ENCODE data around the gene GPR171. TPM values are rescaled to one million over a fixed set of nuclear protein-coding genes. Genes with fewer than 3 reads are reported as not detected.

The GPR171 gene
- total and polyA plus RNA-seq, 2 of the 13 experiments (the other 11 are each of a cell fraction or from before 2014, with no cell fraction given) = not detected

DNA sequence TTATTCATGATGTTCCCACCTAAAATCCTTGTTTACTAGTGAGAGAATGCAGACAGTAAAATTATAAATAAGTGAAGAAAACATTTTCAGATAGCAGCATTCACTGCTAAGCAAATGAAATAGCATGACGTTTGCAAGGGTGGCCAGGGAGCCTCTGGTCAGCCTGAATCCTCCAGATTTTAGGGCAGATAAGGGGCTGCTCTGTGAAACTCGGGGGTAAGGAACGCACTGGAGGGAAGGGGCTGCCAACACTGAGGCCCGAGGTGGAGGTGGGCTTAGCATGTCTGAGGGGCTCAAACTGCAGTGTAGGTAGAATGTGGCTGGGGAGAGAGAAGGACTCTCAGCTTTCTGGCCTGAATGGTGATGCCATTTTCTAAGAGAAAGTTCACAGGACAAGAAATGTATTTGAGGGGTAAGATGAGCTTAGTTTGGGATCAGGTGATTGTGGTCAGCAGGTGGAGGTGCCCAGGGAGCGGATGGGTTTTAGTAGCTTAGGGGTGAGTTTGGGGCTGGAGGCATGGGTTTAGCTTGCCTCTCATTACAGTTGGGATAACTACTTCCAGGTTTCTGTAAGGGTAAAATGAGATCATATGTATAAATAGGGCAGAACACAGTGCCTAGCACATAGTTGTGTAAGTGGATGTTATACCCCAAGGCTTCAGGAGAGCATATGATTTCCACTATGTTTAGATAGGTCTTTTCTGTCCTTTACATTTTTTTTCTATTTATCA, 20.5 kb downstream of the GPR171 start:
- no peaks in the 10 kb centered on the region for H3K9me3 ChIP-seq (ENCODE audit: low read length)
- peaks cover 46% of the 10 kb centered on the region for H3K4me1 ChIP-seq (ENCODE audit: insufficient read depth, low read length)
- BruUV-seq (replicated peaks) = no TSS peak
- DNase-seq (ENCODE audit: low spot score) = no peak
- WGBS (ENCODE audit: low lambda C conversion rate) = 93% methylated on average over 5 of the region's 5 CpGs
- no peak overlapping the region for H3K4me3 ChIP-seq (replicated peaks in 1 of 3; ENCODE audit: insufficient read depth in 1 of 3, low read depth in 2 of 3, low read length in 3 of 3)
- H3K27me3 ChIP-seq (ENCODE audit: control insufficient read depth in 1 of 2, insufficient read depth in 2 of 2, low read length in 2 of 2) = no peaks in the 10 kb centered on the region
- no peaks in the 10 kb centered on the region for H3K79me2 ChIP-seq (ENCODE audit: insufficient read depth, low read length)
- no peak overlapping the region for H3K9ac ChIP-seq (ENCODE audit: insufficient read depth, low read depth, low read length)
- POLR2A ChIA-PET = interaction anchor here (2.0 kb wide), 1 partner anchor 15 kb away, joined by 7 read pairs; no protein-coding TSS in a partner anchor
- H4K20me1 ChIP-seq (ENCODE audit: insufficient read depth, low read length) = no peaks in the 10 kb centered on the region
- in situ Hi-C loops (cut with HindIII; ENCODE audit: extremely low pct_ligation_motif_present, low pct_unique_long_range_greater_than_20kb) = no loop called here
- intact Hi-C loops (cut with micrococcal nuclease; ENCODE audit: unreplicated experiment) = no loop called here
- H3K36me3 ChIP-seq (replicated peaks in 1 of 2; ENCODE audit: control insufficient read depth in 1 of 2, insufficient read depth in 2 of 2, low read length in 2 of 2) = no peaks in the 10 kb centered on the region
- H2AFZ ChIP-seq (ENCODE audit: low read length) = peak overlapping the region; percentile 79
- H3K27ac ChIP-seq (ENCODE audit: extremely low read length, insufficient read depth, low read length) = no peak overlapping the region
- no peak overlapping the region for H3K4me2 ChIP-seq (ENCODE audit: low read depth, low read length)
- no peak for ATAC-seq
- FAIRE-seq = no peak
- CTCF ChIA-PET (ENCODE audit: low intra/inter-chr PET ratio, low total read pairs) = no interaction called here
- TF ChIP-seq BCL6 (CRISPR knock-in tag; IDR thresholded peaks at IDR 0.05) (no peak), ERF (CRISPR knock-in tag; IDR thresholded peaks at IDR 0.05) (no peak), PHF20 (CRISPR knock-in tag; IDR thresholded peaks at IDR 0.05) (no peak), ZNF362 (CRISPR knock-in tag; IDR thresholded peaks at IDR 0.05; ENCODE audit: borderline replicate concordance) (no peak), SP1 (IDR thresholded peaks at IDR 0.05) (no peak), SP1 (CRISPR knock-in tag; IDR thresholded peaks at IDR 0.05) (no peak)
- TF ChIP-seq, protein P1, sequence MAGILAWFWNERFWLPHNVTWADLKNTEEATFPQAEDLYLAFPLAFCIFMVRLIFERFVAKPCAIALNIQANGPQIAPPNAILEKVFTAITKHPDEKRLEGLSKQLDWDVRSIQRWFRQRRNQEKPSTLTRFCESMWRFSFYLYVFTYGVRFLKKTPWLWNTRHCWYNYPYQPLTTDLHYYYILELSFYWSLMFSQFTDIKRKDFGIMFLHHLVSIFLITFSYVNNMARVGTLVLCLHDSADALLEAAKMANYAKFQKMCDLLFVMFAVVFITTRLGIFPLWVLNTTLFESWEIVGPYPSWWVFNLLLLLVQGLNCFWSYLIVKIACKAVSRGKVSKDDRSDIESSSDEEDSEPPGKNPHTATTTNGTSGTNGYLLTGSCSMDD (CRISPR knock-in tag; IDR thresholded peaks at IDR 0.05) = no peak
- TF ChIP-seq, protein P2, sequence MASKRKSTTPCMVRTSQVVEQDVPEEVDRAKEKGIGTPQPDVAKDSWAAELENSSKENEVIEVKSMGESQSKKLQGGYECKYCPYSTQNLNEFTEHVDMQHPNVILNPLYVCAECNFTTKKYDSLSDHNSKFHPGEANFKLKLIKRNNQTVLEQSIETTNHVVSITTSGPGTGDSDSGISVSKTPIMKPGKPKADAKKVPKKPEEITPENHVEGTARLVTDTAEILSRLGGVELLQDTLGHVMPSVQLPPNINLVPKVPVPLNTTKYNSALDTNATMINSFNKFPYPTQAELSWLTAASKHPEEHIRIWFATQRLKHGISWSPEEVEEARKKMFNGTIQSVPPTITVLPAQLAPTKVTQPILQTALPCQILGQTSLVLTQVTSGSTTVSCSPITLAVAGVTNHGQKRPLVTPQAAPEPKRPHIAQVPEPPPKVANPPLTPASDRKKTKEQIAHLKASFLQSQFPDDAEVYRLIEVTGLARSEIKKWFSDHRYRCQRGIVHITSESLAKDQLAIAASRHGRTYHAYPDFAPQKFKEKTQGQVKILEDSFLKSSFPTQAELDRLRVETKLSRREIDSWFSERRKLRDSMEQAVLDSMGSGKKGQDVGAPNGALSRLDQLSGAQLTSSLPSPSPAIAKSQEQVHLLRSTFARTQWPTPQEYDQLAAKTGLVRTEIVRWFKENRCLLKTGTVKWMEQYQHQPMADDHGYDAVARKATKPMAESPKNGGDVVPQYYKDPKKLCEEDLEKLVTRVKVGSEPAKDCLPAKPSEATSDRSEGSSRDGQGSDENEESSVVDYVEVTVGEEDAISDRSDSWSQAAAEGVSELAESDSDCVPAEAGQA (IDR thresholded peaks at IDR 0.05; ENCODE audit: low read depth) = no peak
- TF ChIP-seq, protein P2 (CRISPR knock-in tag; IDR thresholded peaks at IDR 0.05; ENCODE audit: borderline replicate concordance) = no peak
- TF ChIP-seq, protein P3, sequence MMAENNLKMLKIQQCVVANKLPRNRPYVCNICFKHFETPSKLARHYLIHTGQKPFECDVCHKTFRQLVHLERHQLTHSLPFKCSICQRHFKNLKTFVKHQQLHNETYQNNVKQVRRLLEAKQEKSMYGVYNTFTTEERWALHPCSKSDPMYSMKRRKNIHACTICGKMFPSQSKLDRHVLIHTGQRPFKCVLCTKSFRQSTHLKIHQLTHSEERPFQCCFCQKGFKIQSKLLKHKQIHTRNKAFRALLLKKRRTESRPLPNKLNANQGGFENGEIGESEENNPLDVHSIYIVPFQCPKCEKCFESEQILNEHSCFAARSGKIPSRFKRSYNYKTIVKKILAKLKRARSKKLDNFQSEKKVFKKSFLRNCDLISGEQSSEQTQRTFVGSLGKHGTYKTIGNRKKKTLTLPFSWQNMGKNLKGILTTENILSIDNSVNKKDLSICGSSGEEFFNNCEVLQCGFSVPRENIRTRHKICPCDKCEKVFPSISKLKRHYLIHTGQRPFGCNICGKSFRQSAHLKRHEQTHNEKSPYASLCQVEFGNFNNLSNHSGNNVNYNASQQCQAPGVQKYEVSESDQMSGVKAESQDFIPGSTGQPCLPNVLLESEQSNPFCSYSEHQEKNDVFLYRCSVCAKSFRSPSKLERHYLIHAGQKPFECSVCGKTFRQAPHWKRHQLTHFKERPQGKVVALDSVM (CRISPR knock-in tag; IDR thresholded peaks at IDR 0.05) = no peak
- TF ChIP-seq, protein P4, sequence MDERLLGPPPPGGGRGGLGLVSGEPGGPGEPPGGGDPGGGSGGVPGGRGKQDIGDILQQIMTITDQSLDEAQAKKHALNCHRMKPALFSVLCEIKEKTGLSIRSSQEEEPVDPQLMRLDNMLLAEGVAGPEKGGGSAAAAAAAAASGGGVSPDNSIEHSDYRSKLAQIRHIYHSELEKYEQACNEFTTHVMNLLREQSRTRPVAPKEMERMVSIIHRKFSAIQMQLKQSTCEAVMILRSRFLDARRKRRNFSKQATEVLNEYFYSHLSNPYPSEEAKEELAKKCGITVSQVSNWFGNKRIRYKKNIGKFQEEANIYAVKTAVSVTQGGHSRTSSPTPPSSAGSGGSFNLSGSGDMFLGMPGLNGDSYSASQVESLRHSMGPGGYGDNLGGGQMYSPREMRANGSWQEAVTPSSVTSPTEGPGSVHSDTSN (CRISPR knock-in tag; IDR thresholded peaks at IDR 0.05) = no peak

All from HepG2 (cell line).